RWPE2 (cell line): ENCODE results near the gene CIT.
"Not testable (repeated sequence)": the region's sequence is repeated elsewhere in the genome, so short reads cannot be mapped to it uniquely, and the experiment has no call there.

Experiments
- ATAC-seq: fragments of 200-7000 bp; cut with Tn5 transposase; 3 replicates; pipeline ENCODE4 v1.9.1; 2021; ENCODE audit warnings: low read depth
- DNase-seq: peaks from one replicate; pipeline ENCODE4 v3.0.0-alpha.2; 2020; ENCODE audit warnings: low spot score
- H3K27ac ChIP-seq: fragments of 450-650 bp; 2 replicates; pipeline ENCODE4 v1.5.1; 2017; ENCODE audit warnings: mild to moderate bottlenecking; ENCODE audit not compliant: poor library complexity, severe bottlenecking
- H3K27me3 ChIP-seq: fragments of 250-450 bp; sonication (Bioruptor Pico); 2 replicates; pipeline ENCODE4 v1.5.1; 2021; ENCODE audit warnings: mild to moderate bottlenecking, moderate library complexity; ENCODE audit not compliant: insufficient read depth, poor library complexity, severe bottlenecking
- H3K36me3 ChIP-seq: fragments of 250-450 bp; sonication (Bioruptor Pico); 2 replicates; pipeline ENCODE4 v1.5.1; 2020; ENCODE audit warnings: low read depth, mild to moderate bottlenecking, moderate library complexity
- H3K4me1 ChIP-seq: fragments of 250-450 bp; sonication (Bioruptor Pico); 2 replicates; pipeline ENCODE4 v1.5.1; 2021; ENCODE audit warnings: mild to moderate bottlenecking, moderate library complexity; ENCODE audit not compliant: insufficient read depth, poor library complexity, severe bottlenecking
- H3K4me3 ChIP-seq: fragments of 250-450 bp; sonication (Bioruptor Pico); 2 replicates; pipeline ENCODE4 v1.5.1; 2021; ENCODE audit warnings: mild to moderate bottlenecking, moderate library complexity; ENCODE audit not compliant: severe bottlenecking
- H3K9me3 ChIP-seq: fragments of 250-450 bp; sonication (Bioruptor Pico); 2 replicates; pipeline ENCODE4 v1.5.1; 2021; ENCODE audit warnings: mild to moderate bottlenecking, moderate library complexity; ENCODE audit not compliant: severe bottlenecking
- CTCF ChIP-seq: fragments of 450-650 bp; IDR thresholded peaks from one replicate; pipeline ENCODE4 v1.5.1; 2017; ENCODE audit warnings: mild to moderate bottlenecking, moderate library complexity; ENCODE audit not compliant: poor library complexity, severe bottlenecking

The CIT gene

GRCh38 chr12:119901670-119902069 is 24.6 kb upstream of the CIT start:
- no peaks in the 10 kb centered on the region for H3K36me3 ChIP-seq
- no peak for TF ChIP-seq CTCF
- no peak overlapping the region for H3K27ac ChIP-seq
- ATAC-seq (no peak), DNase-seq (no peak)
- H3K9me3 ChIP-seq = no peaks in the 10 kb centered on the region
- no peak overlapping the region for H3K4me3 ChIP-seq
- H3K27me3 ChIP-seq = no peaks in the 10 kb centered on the region
- H3K4me1 ChIP-seq = no peaks in the 10 kb centered on the region

- no peak for TF ChIP-seq CTCF
- ATAC-seq = no peak
- H3K27me3 ChIP-seq = no peaks in the 10 kb centered on the region
- no peaks in the 10 kb centered on the region for H3K4me1 ChIP-seq
- no peaks in the 10 kb centered on the region for H3K9me3 ChIP-seq
- DNase-seq = no peak
- H3K4me3 ChIP-seq = no peak overlapping the region
- no peak overlapping the region for H3K27ac ChIP-seq
- H3K36me3 ChIP-seq = no peaks in the 10 kb centered on the region
These were observed 17.8 kb upstream of the CIT start for GRCh38 chr12:119894916-119895315.

- H3K36me3 ChIP-seq, H3K27ac ChIP-seq, H3K4me3 ChIP-seq, ATAC-seq, H3K27me3 ChIP-seq, H3K4me1 ChIP-seq, H3K9me3 ChIP-seq, DNase-seq: not testable (repeated sequence)
These were observed 15.5 kb upstream of the CIT start for GRCh38 chr12:119892611-119893010.

DNA sequence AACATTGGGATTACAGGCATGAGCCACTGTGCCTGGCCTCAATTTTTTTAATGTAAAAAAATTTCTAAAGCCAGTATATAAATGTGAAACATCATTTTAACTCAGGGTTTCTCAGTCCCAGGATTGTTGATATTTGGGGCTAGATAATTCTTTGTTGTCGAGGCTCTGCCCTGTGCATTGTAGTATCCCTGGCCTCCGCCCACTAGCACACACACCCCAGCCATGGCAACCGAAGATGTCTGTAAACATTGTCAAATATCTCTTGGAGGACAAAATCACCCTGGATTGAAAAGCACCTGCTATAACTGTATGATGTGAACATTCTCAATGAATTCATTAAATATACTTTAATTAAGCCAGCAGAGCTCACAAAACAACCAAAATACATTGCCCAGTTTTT is 8.4 kb upstream of the CIT start:
- no peak overlapping the region for H3K27ac ChIP-seq

DNA sequence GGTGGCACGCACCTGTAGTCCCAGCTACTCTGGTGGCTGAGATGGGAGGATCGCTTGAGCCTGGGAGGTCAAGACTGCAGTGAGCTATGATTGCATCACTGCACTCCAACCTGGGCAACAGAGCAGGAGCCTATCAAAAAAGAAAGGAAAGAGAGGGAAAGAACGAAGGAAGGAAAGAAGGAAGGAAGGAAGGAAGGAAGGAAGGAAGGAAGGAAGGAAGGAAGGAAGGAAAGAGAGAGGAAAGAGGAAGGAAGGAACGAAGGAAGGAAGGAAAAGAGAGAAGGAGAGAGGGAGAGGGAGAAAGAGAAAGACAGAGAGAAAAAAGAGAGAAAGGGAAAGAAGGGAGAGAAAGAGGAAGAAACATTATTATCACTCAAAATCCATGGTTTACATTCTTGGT is 6.7 kb upstream of the CIT start:
- H3K27ac ChIP-seq, H3K36me3 ChIP-seq, H3K4me3 ChIP-seq, H3K27me3 ChIP-seq, H3K4me1 ChIP-seq, DNase-seq, ATAC-seq, H3K9me3 ChIP-seq: not testable (repeated sequence)

More for the DNA sequence above, 8.4 kb upstream of the CIT start:
- ATAC-seq = no peak
- no peaks in the 10 kb centered on the region for H3K36me3 ChIP-seq
- H3K9me3 ChIP-seq = no peaks in the 10 kb centered on the region
- no peak for DNase-seq
- no peak for TF ChIP-seq CTCF
- no peaks in the 10 kb centered on the region for H3K27me3 ChIP-seq
- H3K4me1 ChIP-seq = no peaks in the 10 kb centered on the region
- no peak overlapping the region for H3K4me3 ChIP-seq

DNA sequence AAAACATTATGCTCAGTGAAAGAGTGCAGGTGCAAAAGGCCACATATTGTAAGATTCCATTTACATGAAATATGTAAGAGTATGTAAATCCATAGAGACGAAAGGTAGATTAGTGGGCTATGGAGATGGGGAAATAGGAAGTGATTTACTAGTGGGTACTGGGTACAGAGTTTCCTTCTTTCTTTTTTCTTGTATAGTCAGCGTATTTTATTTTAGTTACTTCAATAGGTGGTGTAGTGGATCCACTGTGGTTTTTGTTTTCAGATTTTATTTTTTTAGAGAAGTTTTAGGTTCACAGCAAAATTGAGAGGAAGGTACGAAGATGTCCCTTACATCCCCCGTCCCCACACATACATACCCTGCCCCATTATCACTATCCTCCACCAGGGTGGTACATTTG is 6.1 kb upstream of the CIT start:
- H3K4me3 ChIP-seq = no peak overlapping the region
- DNase-seq (no peak), ATAC-seq (no peak)
- no peak overlapping the region for H3K27ac ChIP-seq
- no peaks in the 10 kb centered on the region for H3K36me3 ChIP-seq
- no peaks in the 10 kb centered on the region for H3K4me1 ChIP-seq
- no peaks in the 10 kb centered on the region for H3K9me3 ChIP-seq
- no peaks in the 10 kb centered on the region for H3K27me3 ChIP-seq
- TF ChIP-seq CTCF = no peak
